ENCODE data around the gene UBA3.
A peak's percentile ranks its signal among the peaks of the same experiment; 100 is the strongest.

The UBA3 gene

DNA sequence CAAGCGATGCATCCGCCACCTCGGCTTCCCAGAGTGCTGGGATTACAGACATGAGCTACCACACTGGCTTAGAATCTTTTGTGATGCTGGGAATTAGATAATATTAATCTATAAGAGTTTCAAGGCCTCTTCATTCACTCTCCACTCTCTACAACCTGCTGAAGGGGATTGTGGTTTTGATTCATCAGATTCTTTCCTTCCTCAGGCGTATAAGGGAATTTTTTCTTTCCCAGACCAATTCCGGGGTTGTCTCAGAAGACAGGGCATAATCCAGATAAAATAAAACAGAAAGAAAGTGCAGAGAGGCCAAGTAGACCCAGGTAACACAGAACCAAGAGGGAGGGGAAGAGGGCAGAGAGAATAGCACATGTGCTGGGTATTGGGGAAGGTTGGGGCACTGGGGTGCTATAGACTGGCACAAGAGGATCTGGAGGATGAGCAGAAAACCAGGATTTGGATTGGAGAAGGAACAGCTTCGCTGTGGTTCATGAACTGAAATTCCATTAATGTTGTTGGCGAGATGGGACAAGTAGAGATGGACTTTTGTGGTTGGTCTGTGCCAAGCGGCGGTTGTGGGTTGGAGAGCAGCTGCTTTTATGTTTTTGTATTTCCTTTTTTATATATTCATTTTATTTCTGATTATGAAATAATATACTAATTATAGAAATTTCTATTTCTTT lies 17.4 kb upstream of the UBA3 start:
- DNase-seq, result no peak

DNA sequence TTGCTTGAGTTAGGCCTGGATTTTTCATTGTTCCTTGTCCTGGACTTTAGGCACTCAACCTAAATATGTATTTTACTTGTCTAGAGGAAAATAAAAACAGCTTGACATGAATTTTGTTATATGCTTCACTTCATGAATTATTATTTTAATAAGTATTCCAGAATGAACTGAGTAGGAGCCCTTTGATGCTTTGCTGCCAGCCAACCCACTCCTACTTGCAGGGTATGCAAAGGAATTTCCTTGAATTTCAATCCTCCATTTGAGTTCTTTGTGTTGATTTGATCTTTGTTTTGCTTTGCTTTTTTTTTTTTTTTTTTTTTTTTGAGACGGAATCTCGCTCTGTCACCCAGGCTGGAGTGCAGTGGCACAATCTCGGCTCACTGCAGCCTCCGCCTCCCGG lies 16.1 kb upstream of the UBA3 start:
- DNase-seq, result no peak

DNA sequence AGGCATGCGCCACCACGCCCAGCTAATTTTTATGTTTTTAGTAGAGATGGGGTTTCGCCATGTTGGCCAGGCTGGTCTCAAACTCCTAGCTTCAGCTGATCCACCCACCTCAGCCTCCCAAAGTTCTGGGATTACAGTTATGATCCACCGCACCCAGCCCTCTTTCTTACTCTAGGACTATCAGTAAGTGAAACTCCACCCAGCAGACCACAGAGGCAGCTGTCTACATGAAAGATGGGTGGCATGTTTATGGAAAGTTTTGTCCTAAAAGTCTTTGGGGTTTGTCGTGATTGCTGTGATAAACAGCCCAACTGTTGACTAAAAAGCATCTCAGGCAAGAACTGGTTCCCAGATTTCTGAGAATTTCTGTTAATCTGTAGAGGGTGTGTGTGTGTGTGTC lies 15.5 kb upstream of the UBA3 start:
- peak; percentile 34 for DNase-seq

DNA sequence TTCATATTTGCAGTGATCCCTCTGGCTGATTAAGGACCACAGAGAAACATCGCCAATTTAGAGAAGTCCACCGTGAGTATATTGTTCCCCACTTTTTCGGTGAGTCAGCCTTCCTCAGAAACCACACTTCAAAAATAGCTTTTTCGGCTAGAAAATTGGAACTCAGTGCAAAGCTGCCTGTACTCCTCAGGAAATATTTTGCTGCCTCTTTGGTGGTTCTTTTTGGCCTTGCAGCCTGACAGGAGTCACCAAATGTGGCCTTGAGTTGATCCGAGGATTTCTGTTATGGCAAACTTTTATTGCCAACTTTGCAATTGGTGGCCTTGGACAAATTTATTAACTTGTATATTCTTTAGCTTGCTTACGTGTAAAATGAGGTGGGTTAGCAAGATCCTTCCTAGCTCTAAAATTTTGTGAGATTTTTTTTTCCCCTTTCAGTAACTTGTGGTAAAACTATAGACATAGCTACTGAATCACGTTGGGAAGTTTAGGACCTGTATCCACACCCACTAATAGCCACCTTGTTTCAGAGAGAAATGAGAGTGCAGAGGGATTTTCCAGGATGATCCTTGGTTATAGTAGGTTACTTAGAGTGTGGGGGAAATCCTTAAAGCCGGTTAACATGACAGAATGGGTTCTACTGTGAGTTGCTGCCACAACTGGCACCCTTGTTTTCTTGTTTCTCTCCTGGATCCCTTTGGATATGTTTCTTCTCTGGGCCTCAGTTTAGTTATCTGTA lies 14.5 kb upstream of the UBA3 start:
- no peak for DNase-seq

DNA sequence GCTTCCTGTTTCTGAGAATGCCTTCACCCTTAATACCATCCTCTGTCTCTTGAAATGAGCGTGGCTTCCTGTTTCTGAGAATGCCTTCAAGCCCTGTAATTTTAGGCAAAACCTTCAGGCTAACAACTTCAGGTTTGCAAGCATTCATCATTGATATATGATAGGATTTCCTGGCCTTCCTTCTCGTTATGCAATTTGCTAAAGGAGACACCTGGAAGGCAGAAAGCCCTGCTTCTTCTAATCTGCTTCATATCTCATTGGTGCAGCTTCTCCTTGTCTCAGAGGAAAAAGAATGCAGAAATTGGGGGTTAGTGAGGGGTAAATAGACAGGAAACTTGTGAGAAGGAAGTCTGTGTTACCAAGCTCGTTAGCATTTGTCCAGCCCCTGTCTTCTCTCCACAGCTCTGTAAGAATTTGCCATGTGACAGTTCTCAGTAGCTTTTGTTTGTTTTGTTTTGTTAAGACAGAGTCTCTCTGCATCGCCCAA lies 11.9 kb upstream of the UBA3 start:
- peak; percentile 60 for DNase-seq

DNA sequence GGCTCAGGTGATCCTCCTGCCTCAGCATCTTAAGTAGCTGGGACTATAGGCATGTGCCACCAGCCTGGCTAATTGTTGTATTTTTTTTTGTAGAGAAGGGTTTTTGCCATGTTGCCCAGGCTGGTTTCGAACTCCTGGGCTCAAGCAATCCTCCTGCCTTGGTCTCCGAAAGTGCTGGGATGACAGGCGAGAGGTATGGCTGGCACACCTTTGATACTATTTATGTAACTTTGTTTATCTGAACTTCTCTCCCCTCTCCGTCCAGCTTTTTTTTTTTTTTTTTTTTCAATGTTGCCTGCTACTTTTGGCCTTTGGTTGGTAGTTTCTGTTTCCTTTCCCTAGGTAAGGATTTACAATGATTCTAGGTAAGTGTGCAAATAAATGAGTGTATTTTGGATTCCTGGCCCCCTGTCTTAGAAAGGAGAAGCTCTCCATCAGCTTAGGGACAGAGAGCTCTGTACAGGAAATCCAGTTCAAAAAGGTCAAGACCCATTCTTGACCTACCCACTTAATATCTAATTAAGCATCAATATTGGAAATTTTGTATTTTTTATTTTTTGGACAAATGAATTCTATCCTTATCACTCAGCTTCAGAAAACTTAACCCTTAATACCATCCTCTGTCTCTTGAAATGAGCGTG lies 11.3 kb upstream of the UBA3 start:
- DNase-seq, result no peak

DNA sequence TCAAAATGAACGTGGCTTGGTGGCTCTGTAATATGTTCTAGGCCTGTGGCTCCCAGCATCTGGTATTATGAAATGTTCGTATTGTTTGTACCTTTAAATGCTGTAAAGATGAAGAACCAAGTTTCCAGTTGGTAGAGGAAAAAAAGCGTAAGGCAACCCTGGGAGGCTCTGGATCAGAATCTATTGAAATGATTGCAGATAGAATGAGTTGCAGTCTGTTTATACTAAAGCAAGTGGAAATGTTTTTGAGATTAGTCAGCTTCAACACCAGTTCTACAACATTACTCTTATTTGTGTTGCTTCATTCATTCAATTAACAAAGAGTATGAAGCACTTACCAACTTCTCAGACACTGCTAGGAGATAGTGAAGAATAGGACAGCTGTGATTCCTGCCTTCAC lies 9.9 kb upstream of the UBA3 start:
- DNase-seq, result no peak

DNA sequence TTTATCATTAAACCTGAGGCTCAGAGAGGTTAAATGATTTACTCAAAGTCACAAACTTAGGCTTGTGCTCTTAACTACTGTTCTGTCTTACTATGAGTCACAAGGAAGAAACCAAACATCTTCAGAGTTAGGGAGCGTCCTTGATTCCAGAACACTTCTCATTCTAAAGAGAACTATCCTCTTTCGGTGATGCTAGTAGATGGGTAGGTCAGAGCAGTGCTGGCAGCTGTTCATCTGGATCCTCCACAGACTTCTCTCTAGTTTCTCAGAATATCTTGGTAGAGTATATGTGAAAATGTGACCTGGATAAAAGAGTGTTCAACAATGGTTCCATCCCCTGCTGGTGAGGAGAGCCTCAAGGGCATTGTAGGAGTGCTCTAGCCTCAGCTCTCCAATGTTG lies 7.9 kb upstream of the UBA3 start:
- no peak for DNase-seq

DNA sequence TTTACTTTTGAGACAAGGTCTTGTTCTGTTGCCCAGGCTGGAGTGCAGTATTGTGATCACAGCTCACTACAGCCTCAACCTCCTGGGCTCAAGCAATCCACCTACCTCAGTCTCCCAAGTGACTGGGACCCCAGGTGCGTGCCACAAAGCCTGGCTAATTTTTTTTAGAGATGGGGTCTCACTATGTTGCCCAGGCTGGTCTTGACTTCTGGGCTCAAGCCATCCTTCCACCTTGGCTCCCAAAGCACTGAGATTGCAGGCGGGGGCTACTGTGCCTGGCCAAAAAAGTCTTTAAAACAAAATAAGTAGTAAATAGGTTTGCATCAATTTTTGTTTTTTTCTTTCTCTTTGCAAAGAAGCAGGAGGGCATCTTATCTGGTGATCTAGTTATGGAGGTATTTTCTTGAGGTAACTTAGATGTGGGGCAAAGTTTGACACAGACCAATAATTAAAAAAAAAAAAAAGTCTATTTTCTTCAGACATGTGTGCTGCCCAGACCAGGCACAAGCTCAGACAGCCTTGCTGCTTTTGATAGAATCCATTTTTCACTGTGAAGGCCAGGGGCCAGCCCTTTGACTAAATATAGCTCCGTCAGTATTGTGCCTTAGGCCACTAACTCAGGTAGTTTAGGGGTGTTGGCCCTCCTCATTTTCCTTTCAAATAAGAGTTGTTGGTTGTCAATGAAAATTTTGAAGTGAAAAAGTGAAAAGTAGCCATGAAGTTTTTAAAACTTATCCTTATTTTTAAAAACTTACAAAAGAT lies 7.0 kb upstream of the UBA3 start:
- no peak for DNase-seq

DNA sequence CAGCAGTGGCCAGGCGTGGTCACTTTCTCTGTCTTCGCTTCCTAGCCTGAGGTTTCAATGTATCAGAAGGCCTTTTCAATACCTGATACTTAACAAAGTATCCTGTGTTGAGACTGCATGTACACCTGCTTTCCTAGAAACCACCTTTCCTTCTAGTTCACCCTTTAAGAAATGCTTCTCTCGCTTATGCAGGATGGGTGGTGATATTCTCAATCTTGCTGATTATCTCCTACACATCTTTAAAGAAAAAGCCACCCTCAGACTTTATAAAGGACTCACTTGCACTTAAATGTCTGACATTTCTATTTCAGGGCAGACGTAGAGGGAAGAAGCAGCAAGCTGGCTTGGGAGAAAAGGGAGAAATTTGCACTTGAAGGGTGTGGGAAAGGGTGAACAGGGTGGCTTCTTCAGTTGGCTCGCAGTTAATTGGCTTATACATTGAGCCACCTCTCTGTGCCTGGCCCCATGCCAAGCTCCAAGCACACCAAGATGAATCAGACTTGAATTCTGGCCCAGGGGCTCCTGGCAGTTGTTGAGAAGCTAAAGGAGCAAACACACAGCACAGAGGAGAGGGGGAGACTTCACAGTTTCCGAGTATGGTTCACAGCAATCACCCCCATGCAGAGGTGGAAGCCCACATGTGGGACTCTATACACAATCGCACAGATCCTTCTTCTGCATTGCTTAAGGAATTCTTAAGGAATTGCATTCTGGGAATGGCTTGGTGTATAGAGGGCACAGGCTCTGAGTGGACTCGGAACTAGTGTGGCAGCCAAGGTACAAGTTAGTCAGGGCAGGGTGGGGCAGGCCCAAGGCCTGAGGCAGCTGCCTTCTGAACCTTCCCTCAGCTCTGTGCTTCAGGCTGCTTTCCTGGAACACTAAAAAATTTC lies 5.9 kb upstream of the UBA3 start:
- peak; percentile 63 for DNase-seq

DNA sequence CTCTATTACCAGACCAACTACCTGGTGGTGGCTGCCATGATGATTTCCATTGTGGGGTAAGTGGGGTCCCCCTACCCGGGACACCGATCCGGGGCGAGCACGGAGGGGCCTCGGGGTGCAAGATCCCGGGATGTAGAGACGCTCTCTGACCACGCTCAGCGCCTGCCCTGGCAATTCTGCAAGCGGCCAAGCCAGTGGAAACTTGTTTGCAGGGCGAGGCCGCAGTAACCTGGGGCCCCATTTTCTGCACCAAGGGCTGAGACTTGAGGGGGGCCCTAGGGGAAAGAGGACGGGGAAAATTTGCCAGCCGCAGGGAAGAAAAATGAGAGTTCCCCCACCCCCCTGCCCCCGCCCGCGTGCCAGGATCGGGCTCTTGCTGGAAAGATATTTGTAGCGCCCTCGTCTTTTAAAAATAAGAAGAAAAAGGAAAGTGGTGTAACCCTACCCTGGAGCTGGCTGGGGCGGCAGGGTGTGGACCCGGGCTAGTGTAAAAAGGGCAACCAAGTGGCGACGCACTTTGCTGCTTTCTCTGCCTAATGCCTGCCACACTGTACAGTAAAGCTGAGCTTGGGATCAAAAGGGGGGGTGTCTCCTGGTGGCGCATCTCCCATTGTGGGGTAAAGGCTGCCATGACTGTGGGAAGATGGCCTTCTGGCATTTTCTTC lies 5.1 kb upstream of the UBA3 start:
- DNase-seq, result no peak

DNA sequence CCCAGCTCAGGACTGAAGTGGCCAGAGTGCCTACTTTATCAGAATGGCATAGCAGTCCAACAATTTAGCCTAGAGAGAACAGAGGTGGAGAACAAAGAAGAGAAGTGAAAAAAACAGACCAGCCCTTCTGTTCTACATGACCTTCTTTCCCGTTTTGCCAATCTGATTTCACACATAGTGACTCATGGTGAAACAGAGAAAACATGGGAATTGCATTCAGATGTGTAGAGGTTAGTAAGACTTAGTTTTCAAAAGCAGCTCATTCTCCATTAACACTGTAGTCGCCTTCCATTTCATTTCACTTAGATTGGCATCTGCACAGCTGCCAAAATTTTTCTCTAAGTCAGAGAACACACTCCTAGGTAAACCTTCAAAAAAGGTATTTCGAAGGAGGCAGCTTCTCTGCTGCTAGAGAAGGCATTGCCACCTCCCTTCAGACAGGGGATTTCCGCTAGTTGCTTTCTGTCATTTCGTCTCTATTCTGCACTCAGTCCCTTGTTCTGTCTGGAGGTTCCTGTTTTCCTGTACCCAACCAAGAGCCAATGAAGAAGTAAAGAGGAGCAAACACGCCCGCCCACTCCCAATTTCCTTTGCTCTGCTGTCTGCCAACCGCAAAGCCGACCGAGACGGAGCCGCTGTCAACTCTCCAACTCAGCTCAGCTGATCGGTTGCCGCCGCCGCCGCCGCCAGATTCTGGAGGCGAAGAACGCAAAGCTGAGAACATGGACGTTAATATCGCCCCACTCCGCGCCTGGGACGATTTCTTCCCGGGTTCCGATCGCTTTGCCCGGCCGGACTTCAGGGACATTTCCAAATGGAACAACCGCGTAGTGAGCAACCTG lies 4.4 kb upstream of the UBA3 start, which contains the start of gene ARL6IP5:
Gene ARL6IP5 (plus strand): TSS at position 612 of the 842 bp plus-strand sequence. CDS start 111 bp downstream, at position 723.
- peak; percentile 94 for DNase-seq

DNA sequence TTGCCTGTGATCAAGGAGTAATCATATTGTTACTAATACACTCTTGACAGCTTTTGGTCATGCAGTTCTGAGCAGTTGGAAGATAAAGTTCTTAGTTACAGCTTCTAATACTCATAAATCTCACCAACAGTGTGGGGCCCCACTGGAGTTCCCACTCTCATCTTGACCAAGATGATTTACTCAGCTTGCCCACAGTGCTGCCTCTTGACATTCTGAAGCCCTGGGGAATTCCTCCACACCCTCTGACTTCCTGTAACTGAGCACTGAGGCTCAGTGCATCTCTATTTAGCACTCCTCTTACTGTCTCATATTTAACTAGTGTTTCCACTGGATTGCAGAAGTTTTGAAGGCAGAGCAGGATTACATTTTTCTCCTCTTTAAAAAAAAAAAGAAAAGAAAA lies 2.6 kb upstream of the UBA3 start:
- DNase-seq, result peak; percentile 87

DNA sequence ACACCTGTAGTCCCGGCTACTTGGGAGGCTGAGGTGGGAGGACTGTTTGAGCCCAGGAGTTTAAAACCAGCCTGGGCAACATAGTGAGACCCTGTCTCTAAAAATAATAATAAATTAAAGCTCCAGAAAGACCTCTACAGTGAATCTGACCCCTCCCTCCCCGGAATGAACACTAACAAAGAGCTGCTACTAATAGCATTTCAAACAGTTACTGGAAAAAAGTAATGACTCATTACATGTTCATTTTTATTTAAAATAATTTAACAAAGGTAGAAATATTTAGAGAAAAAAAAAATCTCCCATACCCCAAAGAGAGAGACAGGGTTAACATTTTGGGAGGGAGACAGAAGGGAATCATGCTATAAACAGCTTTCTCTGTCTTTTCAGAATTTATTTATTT lies 2.2 kb upstream of the UBA3 start:
- DNase-seq, result no peak

DNA sequence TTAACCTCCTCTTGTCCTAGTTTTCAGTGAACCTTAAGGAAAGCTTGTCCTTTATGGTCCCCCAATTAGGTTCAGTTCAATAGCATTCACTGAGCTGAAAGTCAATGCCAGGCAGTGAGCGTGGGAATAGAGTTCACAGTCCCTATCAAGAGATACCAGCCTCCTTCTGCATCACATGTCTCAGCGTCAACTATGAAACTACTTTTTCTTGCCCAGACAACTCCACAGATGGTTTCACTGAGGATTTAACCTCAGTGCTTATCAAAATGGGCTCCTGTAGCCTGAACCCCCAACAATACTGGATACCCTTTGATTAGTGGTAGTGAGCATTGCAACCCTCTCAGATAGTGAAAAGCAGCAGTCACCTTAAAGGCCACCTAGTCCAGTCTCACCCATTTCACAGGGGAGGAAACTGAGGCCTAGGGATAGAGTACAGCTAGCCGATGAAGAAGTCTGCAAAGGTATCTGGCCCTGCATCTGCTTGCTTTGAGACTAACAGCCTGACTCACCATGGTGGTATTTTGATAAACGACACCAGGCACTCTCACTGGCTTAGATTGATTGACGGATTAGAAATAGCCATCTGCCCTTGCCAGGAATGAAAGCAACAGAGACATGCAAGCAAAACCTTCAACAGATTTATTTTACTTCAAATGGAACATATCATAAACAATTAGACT lies 1.6 kb upstream of the UBA3 start:
- DNase-seq, result no peak

DNA sequence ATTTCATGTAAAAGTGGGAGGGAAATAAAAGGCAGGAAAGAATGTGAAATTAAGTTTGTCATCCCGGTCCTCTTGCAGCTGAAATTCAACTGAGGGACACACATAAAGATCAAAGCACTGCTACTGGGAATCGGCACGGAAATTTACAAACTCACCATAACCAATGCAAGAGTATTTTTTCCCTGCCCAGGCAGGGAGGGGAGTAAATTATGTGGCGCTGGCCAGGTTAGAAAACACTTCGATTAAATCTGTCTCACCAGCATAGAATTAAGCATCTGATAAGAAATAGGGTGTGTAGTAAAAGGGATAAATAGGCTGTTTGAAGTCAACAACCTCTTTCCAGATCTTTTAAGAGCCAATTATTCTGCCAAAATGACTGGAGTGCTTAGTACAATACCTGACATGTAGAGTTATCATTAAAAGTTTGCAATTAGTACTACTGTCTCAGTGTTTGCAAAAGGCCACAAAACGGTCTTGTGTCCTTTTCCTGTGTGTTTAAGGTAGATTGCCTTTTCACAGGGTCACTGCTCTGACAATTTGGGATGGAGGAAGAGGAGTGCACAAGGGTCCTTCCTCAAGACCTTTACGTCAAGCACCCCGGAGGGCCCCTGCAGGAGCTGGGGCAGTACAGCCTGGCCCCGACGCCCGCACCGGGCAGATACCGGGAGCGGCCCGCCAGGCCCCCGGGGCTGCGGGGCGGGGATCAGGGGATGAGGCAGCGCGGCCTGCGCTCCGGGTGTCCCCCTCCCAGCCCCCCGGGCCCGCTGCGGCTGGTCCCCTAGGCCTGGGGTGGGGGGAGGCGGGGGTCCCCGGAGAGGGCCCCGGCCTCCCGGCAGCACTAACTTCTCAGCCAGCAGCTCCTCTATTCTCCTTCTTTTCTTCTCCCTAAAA lies 651 bp downstream of the UBA3 start:
- DNase-seq, result no peak

DNA sequence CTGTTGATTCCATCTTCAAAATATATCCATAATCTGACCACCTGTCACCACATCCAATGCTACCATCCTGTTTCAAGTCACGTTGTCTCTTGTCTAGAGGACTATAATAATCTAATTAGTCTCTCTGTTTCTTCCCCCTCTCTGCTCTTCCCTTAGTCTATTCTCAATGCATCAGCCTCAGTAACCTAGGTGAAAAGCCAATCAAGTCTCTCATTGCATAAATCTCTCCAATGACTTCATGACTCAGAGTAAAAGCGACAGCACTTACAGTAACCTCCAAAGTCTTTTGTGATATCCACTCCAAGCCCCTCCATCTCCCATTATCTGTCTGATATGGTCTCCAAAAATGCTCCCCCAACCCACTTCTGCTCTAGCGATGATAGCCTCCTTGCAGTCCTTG lies 7.2 kb downstream of the UBA3 start:
- no peak for DNase-seq

DNA sequence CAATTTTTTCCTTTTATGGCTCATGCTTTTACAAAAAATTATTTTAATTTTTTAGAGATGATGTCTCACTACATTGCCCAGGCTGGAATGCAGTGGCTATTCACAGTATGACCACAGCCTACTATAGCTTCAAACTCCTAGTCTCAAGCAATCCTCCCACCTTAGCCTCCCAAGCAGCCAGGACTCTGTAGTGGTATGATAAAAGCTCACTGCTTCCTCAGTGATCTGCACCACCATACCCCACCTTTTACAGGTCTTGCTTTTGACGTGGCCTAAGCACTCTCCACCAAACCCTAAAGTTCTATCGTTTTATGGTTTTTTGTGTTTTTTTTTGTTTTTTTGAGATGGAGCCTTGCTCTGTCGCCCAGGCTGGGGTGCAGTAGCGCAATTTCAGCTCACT lies 14.0 kb downstream of the UBA3 start:
- no peak for DNase-seq
